ENCODE results near the gene MED9. TPM values are rescaled to one million over a fixed set of nuclear protein-coding genes. Genes with fewer than 3 reads are reported as not detected.
A peak's percentile ranks its signal among the peaks of the same experiment; 100 is the strongest.

MED9 gene
- total and polyA plus RNA-seq, 11 donors, result 26.3 to 64.4 (median 34.2) TPM

DNA sequence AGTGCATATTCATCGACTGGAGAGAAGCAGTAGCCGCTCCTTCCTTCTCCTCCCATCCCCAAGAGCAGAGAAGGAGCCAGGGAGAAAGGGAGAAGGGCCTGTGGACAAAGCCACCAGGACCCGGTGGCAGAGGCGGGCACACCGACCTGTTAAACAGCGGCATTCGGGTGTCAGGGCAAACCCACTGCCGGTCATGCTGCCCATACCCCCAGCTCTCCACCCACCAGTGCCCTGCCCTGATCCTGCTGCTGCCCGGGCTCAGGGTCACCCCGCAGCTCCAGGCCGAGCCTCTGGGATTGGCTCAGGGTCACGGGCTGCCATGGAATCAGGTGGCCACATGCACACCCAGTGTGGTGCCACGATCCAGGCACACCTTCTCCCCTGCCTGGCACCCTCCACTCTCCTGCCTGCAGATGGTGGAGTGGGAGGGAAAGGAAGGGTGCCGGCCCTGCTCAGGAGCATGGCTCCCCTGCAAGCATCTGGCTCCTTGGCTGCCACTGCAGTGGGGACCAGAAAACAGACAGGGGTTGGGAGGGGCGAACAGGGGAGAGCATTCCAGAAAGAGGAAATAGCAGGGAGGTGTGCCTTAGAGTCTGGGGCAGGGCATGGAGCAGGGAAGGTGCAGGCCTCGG is 37.7 kb downstream of the MED9 start:
- no peak for ATAC-seq
- no peak for TF ChIP-seq POLR2A (IDR thresholded peaks at IDR 0.05)
- TF ChIP-seq, protein P1, sequence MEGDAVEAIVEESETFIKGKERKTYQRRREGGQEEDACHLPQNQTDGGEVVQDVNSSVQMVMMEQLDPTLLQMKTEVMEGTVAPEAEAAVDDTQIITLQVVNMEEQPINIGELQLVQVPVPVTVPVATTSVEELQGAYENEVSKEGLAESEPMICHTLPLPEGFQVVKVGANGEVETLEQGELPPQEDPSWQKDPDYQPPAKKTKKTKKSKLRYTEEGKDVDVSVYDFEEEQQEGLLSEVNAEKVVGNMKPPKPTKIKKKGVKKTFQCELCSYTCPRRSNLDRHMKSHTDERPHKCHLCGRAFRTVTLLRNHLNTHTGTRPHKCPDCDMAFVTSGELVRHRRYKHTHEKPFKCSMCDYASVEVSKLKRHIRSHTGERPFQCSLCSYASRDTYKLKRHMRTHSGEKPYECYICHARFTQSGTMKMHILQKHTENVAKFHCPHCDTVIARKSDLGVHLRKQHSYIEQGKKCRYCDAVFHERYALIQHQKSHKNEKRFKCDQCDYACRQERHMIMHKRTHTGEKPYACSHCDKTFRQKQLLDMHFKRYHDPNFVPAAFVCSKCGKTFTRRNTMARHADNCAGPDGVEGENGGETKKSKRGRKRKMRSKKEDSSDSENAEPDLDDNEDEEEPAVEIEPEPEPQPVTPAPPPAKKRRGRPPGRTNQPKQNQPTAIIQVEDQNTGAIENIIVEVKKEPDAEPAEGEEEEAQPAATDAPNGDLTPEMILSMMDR (IDR thresholded peaks at IDR 0.05), result no peak
- Histone ChIP-seq H3K27me3 (no peaks in the 10 kb centered on the region), H3K9me3 (no peaks in the 10 kb centered on the region), H3K27ac (no peak overlapping the region), H3K36me3 (no peaks in the 10 kb centered on the region), H3K4me3 (no peak overlapping the region), H3K4me1 (no peaks in the 10 kb centered on the region)
- DNase-seq, result peak in 2 of 5 donors; percentile 12 to 56
- 90 to 94% (median 94%) methylated on average over 11 to 16 of the region's 16 CpGs for WGBS, 4 donors
- intact Hi-C loops (cut with DNase I), result no loop called here

DNA sequence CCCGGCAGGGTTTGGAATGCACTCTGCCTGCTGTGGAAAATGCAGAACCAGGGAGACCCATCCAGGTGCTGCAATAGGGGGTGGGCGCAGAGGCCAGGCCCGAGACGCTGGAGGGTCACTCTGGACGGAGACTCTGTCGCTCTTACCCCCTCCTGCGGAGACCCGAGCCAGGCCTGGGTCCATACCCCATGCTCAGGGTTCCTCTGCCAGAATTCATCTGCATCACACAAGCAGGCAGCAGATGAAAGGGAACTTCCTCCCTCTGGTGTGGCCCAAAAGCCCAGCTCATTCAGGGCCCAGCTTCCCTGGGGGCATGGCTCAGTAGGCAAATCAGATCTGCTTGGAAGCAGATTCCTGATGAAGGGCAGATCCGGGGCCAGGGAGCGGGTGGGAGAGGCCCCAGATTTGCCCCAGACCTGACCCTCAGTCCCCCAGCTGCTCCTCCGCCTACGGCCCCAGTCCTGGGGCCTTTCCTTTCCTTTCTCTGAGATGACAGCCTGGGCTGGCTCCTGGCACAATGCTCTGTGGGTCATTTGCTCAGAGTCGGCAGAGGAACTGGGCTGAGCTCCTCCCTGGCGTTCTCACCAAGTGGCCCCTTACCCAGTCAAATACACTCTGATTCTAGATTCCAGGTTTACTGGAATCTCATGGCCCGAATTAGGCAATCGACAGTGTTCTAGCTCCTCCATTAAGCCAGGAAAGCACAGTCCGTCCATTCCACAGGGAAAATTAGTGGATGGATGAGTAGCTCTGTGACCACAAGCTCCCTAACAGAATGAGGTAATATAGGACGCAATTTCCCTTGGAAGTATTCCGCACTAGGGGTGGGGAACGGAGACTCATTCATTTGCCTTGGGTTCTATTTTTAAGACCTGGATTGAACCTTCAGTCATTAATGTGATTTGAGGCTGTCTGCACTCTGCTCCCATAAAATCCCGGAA is 38.5 kb downstream of the MED9 start:
- H3K27me3 ChIP-seq, result no peaks in the 10 kb centered on the region
- TF ChIP-seq, protein P1 (IDR thresholded peaks at IDR 0.05), result no peak
- TF ChIP-seq POLR2A (IDR thresholded peaks at IDR 0.05), result no peak
- no peaks in the 10 kb centered on the region for H3K4me1 ChIP-seq
- no peak overlapping the region for H3K4me3 ChIP-seq
- ATAC-seq (peak in 1 of 4 donors; percentile 34), DNase-seq (peak in 2 of 5 donors; percentile 12 to 42)
- H3K36me3 ChIP-seq, result no peaks in the 10 kb centered on the region
- H3K9me3 ChIP-seq, result no peaks in the 10 kb centered on the region
- intact Hi-C loops (cut with DNase I), result no loop called here
- 85 to 90% (median 88%) methylated on average over 20 to 21 of the region's 21 CpGs for WGBS, 4 donors
- H3K27ac ChIP-seq, result no peak overlapping the region

DNA sequence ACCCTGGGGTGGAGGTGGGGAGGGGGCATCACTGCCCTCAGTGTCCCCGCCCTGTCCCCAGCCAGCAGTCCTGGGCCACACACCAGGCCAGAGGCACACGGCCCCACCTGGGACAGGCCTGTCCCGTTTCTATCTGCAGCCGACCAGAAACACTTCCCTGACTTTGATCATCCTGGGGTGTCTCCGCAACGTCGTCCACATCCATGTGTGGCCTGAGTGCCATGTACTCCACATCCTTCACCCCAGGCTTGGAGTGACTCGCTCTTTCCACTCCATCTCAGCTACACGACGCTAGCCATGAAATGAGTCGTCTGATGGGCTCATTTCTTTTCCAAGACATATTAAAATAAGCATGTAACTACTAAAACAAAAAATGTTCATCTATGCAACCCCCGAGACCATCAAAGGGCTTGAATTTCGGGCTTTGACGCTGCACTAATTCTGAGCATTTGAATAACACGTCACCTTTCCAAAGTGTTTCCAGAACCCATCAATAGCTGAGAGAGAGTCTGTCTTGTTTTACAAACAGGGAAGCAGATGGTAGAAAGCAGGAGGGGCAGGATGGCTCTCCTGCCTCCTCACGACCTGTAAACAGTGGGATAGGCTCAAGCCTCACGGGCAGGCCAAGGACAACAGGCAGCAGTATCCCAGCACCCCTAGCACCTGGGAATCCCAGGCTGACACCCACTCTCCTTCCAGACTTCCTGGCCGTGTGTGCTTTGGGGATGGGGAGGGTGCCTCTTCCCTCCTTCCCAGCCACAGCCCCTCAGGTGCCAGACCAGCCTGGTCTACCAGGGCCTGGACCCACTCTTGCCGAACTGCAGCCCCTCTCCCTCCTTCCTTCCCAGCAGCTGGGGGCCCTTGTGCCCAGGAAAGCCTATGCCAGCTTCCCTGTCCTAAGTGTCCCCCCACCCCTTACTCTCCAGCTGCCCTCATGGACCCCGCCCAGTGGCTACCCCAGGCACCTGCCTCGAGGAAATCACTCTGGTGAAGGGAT is 39.4 kb downstream of the MED9 start:
- WGBS, 4 donors, result 83 to 88% (median 85%) methylated on average over 20 to 21 of the region's 21 CpGs
- no peak overlapping the region for H3K27ac ChIP-seq
- H3K27me3 ChIP-seq, result no peaks in the 10 kb centered on the region
- intact Hi-C loops (cut with DNase I), result no loop called here
- peaks cover 0 to 4% (median 0%) of the 10 kb centered on the region in 9 donors for H3K36me3 ChIP-seq
- no peak overlapping the region for H3K4me3 ChIP-seq
- no peaks in the 10 kb centered on the region for H3K4me1 ChIP-seq
- no peaks in the 10 kb centered on the region for H3K9me3 ChIP-seq
- TF ChIP-seq POLR2A (IDR thresholded peaks at IDR 0.05), result no peak
- TF ChIP-seq, protein P1 (IDR thresholded peaks at IDR 0.05), result no peak
- DNase-seq (peak in 1 of 5 donors; percentile 30), ATAC-seq (peak in 1 of 4 donors; percentile 5)

All from heart left ventricle (tissue), 16 donors.